K562 (cell line): ENCODE data around the gene OGT. TPM values are rescaled to one million over a fixed set of nuclear protein-coding genes. Genes with fewer than 3 reads are reported as not detected.

Source experiments
- ATAC-seq: fragments of 200-7000 bp; cut with Tn5 transposase; 3 replicates; pipeline ENCODE4 v1.9.1; 2020; ENCODE audit warnings: moderate library complexity
- BruUV-seq: library from RNA; stranded (reverse); fragments of 400-500 nt; replicated peaks from 2 replicates; lab custom pipeline; 2021; lab: Mats Ljungman, UMichigan
- CTCF ChIA-PET: fragments of 300-600 bp; formaldehyde crosslinking; extraction: SDS; loops from one replicate; lab custom pipeline; 2021; ENCODE audit warnings: low intra/inter-chr PET ratio; lab: Yijun Ruan, JAX
- POLR2A ChIA-PET: fragments of 300-600, 350-650 bp; sonication (Branson Sonifier 250); formaldehyde crosslinking; extraction: SDS; loops from one replicate; lab custom pipeline; 2021; ENCODE audit warnings: antibody characterized with exemption, inconsistent platforms; lab: Yijun Ruan, JAX
- DNase-seq, 4 experiments: peaks; one replicate each; pipeline versions ENCODE4 v3.0.0 to v3.0.0-alpha.2; 2011 to 2018; ENCODE audit warnings: low spot score in 3 of 4, mixed read lengths in 3 of 4; ENCODE audit errors: extremely low read depth in 1 of 4
- FAIRE-seq: peaks from 2 replicates; lab custom pipeline; 2011; peaks lifted over from hg19 to GRCh38; lab: Jason Lieb, UNC
- H2AFZ ChIP-seq: 2 replicates; pipeline ENCODE4 v1.6.0; 2011; ENCODE audit warnings: low read depth, low read length, control low read depth, inconsistent platforms
- H3K27ac ChIP-seq: fragments of 200-600 bp; 3 replicates; pipeline ENCODE4 v1.8.0; 2011; ENCODE audit warnings: low read depth, mild to moderate bottlenecking, control low read depth, inconsistent platforms, low read length, moderate library complexity, mixed read lengths; ENCODE audit errors: extremely low read depth
- H3K27me3 ChIP-seq, 2 experiments: fragments of 300-600 bp in 1 of 2; 2 replicates in 1 of 2; 3 replicates in 1 of 2; pipeline versions ENCODE4 v1.6.0 to v1.8.0; 2011; ENCODE audit warnings: inconsistent platforms in 2 of 2, low read length in 2 of 2, mild to moderate bottlenecking in 1 of 2, mixed read lengths in 1 of 2, moderate library complexity in 1 of 2; ENCODE audit not compliant: control insufficient read depth in 2 of 2, insufficient read depth in 2 of 2
- H3K36me3 ChIP-seq: fragments of 300-600 bp; 3 replicates; pipeline ENCODE4 v1.8.0; 2011; ENCODE audit warnings: mild to moderate bottlenecking, low read length, inconsistent platforms; ENCODE audit not compliant: control insufficient read depth, insufficient read depth
- H3K4me1 ChIP-seq, 2 experiments: fragments of 200-600 bp in 1 of 2; replicated peaks in 1 of 2; 2 replicates in 1 of 2; 3 replicates in 1 of 2; pipeline versions ENCODE4 v1.5.1 to v1.8.0; 2011; ENCODE audit warnings: inconsistent platforms in 2 of 2, low read length in 2 of 2, mild to moderate bottlenecking in 1 of 2, mixed read lengths in 1 of 2, moderate library complexity in 1 of 2; ENCODE audit not compliant: control insufficient read depth in 2 of 2, insufficient read depth in 2 of 2
- H3K4me2 ChIP-seq: 2 replicates; pipeline ENCODE4 v1.6.1; 2011; ENCODE audit warnings: low read length, control low read depth, inconsistent platforms, mixed read lengths; ENCODE audit not compliant: insufficient read depth
- H3K4me3 ChIP-seq: fragments of 200-600 bp; sonication (generic), shearing (Covaris generic); 2 replicates; pipeline ENCODE4 v1.5.1; 2016; ENCODE audit warnings: control low read depth, inconsistent platforms
- H3K79me2 ChIP-seq: fragments of 200-600 bp; 3 replicates; pipeline ENCODE4 v1.8.0; 2011; ENCODE audit warnings: low read length, inconsistent platforms; ENCODE audit not compliant: control insufficient read depth, insufficient read depth
- H3K9ac ChIP-seq, 2 experiments: 2 replicates each; pipeline versions ENCODE4 v1.6.0 to v1.6.1; 2011; ENCODE audit warnings: low read depth in 2 of 2, low read length in 2 of 2, control low read depth in 1 of 2, inconsistent platforms in 1 of 2, mild to moderate bottlenecking in 1 of 2, mixed read lengths in 1 of 2; ENCODE audit not compliant: insufficient read depth in 1 of 2
- H3K9me1 ChIP-seq: one replicate; pipeline ENCODE4 v1.6.0; 2011; ENCODE audit warnings: inconsistent platforms, mild to moderate bottlenecking, low read length, moderate library complexity; ENCODE audit not compliant: control insufficient read depth, insufficient read depth
- H3K9me3 ChIP-seq: replicated peaks from 2 replicates; pipeline ENCODE4 v1.5.1; 2011; ENCODE audit warnings: low read depth, low read length, inconsistent platforms; ENCODE audit not compliant: control insufficient read depth, insufficient read depth
- H4K20me1 ChIP-seq: replicated peaks from 2 replicates; pipeline ENCODE4 v1.6.1; 2011; ENCODE audit warnings: low read length, inconsistent platforms, mixed read lengths; ENCODE audit not compliant: control insufficient read depth, insufficient read depth
- CUX1 ChIP-seq: fragments of 200-800 bp; sonication (Bioruptor generic); IDR thresholded peaks from 2 replicates; pipeline ENCODE4 v1.6.1; 2016; ENCODE audit warnings: missing genetic modification characterization, missing compliant biosample characterization
- E2F5 ChIP-seq: sonication (generic); formaldehyde crosslinking; IDR thresholded peaks from 2 replicates; pipeline ENCODE4 v1.8.0; 2022; ENCODE audit warnings: mild to moderate bottlenecking, missing genetic modification reagents
- RHOXF2B ChIP-seq: fragments of 250-450 bp; sonication (Bioruptor Pico); conservative IDR thresholded peaks from 2 replicates; pipeline ENCODE4 v1.5.1; 2021
- ZNF766 ChIP-seq: fragments of 200-800 bp; sonication (Bioruptor generic); conservative IDR thresholded peaks from 2 replicates; pipeline ENCODE4 v1.6.1; 2016; ENCODE audit warnings: missing genetic modification characterization, missing compliant biosample characterization
- WGBS: fragments of 100-300 bp; shearing (Covaris generic); methylation state at CpG from one replicate; pipeline ENCODE4 v1.1.6; 2016; ENCODE audit warnings: low coverage, mixed read lengths; ENCODE audit not compliant: insufficient coverage; ENCODE audit errors: missing lambda C conversion rate; 5-methylcytosine and 5-hydroxymethylcytosine counted together
- in situ Hi-C: fragments of 300-500 bp; cut with MboI; formaldehyde crosslinking; loops from 4 replicates; pipeline ENCODE4 v1.15.0; 2018; ENCODE audit warnings: inconsistent platforms, mixed read lengths
- intact Hi-C: fragments of 100-400 bp; cut with micrococcal nuclease; formaldehyde crosslinking; loops from 2 replicates; pipeline ENCODE4 v1.14.2; 2022
- polyA plus RNA-seq, 8 experiments: library from polyadenylated mRNA; depleted of rRNA in 4 of 8; stranded (reverse) in 5 of 8; unstranded in 3 of 8; fragments of >200 nt; fragmentation: Nextera tagmentation in 2 of 8; fragmentation: Illumina TruSeq in 1 of 8; extraction: Ambion mirVana in 2 of 8; extraction: Trizol in 1 of 8; gene quantifications; 2 replicates each; pipeline versions ENCODE4 v1.2.1 to v1.2.3, GENCODE V29; 2011 to 2014; ENCODE audit warnings: inconsistent platforms in 1 of 8, missing spikeins in 1 of 8
- total RNA-seq, 7 experiments: library from RNA; depleted of rRNA in 6 of 7; stranded (reverse); fragments of >200 nt in 6 of 7; fragmentation: Illumina TruSeq in 2 of 7; extraction: Trizol in 2 of 7; gene quantifications; 2 replicates each; pipeline versions ENCODE4 v1.2.1 to v1.2.3, GENCODE V29; 2011 to 2021; ENCODE audit warnings: low replicate concordance in 1 of 7

The OGT gene
- total and polyA plus RNA-seq, 9 of the 15 experiments (the other 6 are each of a cell fraction or from before 2014, with no cell fraction given) = 38.9 to 347 (median 117) TPM

- no peak within 1 kb of the TSS for H3K27ac ChIP-seq
- TF ChIP-seq RHOXF2B (CRISPR knock-in tag) (no peak), ZNF766 (CRISPR knock-in tag) (peak; percentile 64; the same call in 1 of the 2 replicates)
- H3K9me1 ChIP-seq = no peaks in the 10 kb centered on the region
- no peak within 1 kb of the TSS for H3K4me2 ChIP-seq
- no peaks in the 10 kb centered on the region for H3K79me2 ChIP-seq
- 19% methylated on average over 4 of the region's 4 CpGs for WGBS
- no peaks in the 10 kb centered on the region for H3K9me3 ChIP-seq
- H4K20me1 ChIP-seq = no peaks in the 10 kb centered on the region
- CTCF ChIA-PET = no interaction called here
- DNase-seq (no peak), ATAC-seq (no peak), FAIRE-seq (no peak)
- no peak within 1 kb of the TSS; a peak in 1 of 4 replicates for H3K9ac ChIP-seq
- POLR2A ChIA-PET = no interaction called here
- in situ Hi-C loops = no loop called here
- H3K36me3 ChIP-seq = no peaks in the 10 kb centered on the region
- intact Hi-C loops = no loop called here
- BruUV-seq = no TSS peak
- H3K4me1 ChIP-seq = peaks cover 0 to 18% of the 10 kb centered on the region in 2 experiments; a peak in 2 of 5 replicates
- no peak within 1 kb of the TSS for H2AFZ ChIP-seq
- peaks cover 0 to 16% of the 10 kb centered on the region in 2 experiments; a peak in 3 of 5 replicates for H3K27me3 ChIP-seq
- no peak within 1 kb of the TSS for H3K4me3 ChIP-seq
Observed at GRCh38 chrX:71618303-71618721, 85.4 kb downstream of the OGT start, which contains the start of gene CXCR3. CXCR3 (minus strand) TSS chrX:71618511; CDS start chrX:71618449, 62 bp downstream.

- peaks cover 0 to 18% of the 10 kb centered on the region in 2 experiments; a peak in 2 of 5 replicates for H3K4me1 ChIP-seq
- H3K27ac ChIP-seq = no peak overlapping the region
- H3K4me2 ChIP-seq = no peak overlapping the region
- H2AFZ ChIP-seq = no peak overlapping the region
- intact Hi-C loops (no loop called here), in situ Hi-C loops (no loop called here)
- H3K4me3 ChIP-seq = no peak overlapping the region
- no peak overlapping the region for H3K9ac ChIP-seq
- FAIRE-seq (no peak), ATAC-seq (no peak), DNase-seq (no peak)
- peaks cover 0 to 16% of the 10 kb centered on the region in 2 experiments; a peak in 3 of 5 replicates for H3K27me3 ChIP-seq
- POLR2A ChIA-PET = no interaction called here
- H3K9me1 ChIP-seq = no peaks in the 10 kb centered on the region
- H3K36me3 ChIP-seq = no peaks in the 10 kb centered on the region
- BruUV-seq = no TSS peak
- 25% methylated on average over 3 of the region's 3 CpGs for WGBS
- CTCF ChIA-PET = no interaction called here
- TF ChIP-seq CUX1 (CRISPR knock-in tag) = no peak
- TF ChIP-seq E2F5 (CRISPR knock-in tag) = no peak
- H4K20me1 ChIP-seq = no peaks in the 10 kb centered on the region
- no peaks in the 10 kb centered on the region for H3K9me3 ChIP-seq
- H3K79me2 ChIP-seq = no peaks in the 10 kb centered on the region
Observed at GRCh38 chrX:71618787-71619186, 85.9 kb downstream of the OGT start.
